Head of caudate nucleus (tissue), 42 donors: ENCODE measurements around the gene ANKRD49.

Source experiments
- DNase-seq, 42 donors: peaks; one replicate each; pipeline versions ENCODE4 v3.0.0 to v3.0.0-alpha.2; 2020 to 2021; ENCODE audit warnings: mixed read lengths in 7 of 42
- intact Hi-C: fragments of 100-400 bp; cut with DNase I; formaldehyde crosslinking; loops from one replicate; pipeline ENCODE4 v1.15.0; 2022

The ANKRD49 gene, protein sequence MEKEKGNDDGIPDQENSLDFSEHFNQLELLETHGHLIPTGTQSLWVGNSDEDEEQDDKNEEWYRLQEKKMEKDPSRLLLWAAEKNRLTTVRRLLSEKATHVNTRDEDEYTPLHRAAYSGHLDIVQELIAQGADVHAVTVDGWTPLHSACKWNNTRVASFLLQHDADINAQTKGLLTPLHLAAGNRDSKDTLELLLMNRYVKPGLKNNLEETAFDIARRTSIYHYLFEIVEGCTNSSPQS

DNA sequence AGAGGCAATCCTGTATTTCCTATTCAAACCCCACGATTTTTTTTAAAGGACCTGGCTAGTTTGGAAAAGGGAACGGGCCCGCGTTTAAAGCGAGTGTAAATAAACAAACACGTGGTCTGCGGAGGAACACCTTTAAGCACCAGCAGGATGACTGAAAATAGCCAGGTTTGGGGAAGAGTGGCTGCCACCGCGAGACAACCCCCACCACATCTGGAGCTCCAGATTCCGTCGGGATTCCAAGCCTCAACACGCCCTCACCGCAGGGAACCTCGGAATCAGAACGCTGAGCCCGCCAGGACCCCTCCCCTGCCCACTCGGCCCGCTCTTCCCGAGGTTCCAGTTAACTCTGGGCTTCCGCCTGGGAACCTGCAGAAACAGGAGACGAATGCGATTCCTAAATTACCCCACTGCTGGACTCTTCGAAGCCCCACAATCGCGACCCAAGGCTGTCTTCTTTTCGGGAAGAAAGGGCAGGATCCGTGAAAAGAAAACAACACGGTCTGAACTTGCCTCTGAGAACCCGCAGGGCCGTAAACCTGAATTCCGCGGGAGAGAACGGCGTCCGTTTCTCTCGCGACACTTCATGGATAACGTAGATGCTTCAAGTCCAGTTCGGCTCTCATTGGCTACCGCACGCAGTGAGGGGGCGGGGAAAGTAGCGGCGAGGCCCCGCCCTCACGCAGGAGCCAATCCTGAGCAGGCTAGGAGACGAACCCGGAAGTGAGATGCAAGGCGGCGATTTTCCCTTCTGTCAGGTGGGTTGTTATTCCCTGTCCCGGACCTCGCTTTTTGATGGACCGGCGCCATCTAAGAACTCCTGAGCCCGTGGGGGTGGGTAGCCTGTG, at the start of gene ANKRD49, which contains the start of gene MRE11:
Gene ANKRD49, plus strand, starts transcription at position 704 of the 845 bp plus-strand sequence. CDS start 2,710 bp downstream, outside the sequence.
Gene MRE11, minus strand, starts transcription at position 564 of the 845 bp plus-strand sequence. CDS start 1,043 bp downstream, outside the sequence.
- intact Hi-C loops: no loop called here
- peak; percentile 94 to 99 (median 98) for DNase-seq

DNA sequence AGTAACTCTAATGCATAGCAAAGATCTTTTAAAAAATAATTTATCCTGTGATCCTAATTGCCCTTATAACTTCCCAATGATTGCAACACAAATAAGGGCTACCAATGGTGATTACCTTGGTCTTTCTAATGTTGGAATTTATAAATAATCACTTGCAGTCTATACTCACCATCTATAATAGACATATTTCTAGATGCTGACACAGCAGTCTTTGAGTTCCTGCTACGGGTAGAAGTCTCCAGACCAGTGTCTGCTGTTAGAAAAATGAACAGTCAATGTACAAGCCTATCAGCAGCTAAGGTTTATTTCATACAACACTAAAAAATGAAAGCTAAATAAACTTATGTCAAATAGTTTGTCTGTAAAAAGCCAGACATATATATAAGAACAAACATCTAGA, 48.1 kb upstream of the ANKRD49 start:
- intact Hi-C loops: no loop called here
- DNase-seq: no peak

DNA sequence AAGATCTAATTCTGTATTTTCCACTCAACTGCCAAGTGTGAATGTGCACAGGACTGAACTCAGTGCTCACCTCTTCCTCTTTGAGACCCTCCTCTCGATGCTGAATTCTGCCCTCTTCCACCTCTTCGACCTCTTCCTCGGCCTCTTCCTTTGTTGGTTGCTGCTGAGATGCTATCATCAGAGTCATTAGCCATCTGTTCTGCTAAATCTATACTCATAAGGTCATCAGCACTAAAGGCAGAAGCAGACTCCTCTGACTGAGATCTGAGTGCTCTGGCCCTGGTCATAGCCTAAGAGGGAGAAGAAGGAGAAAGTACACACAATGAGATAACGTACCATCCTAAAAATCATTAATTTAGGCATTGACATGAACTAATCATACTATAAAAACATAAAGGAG, 46.6 kb upstream of the ANKRD49 start:
- intact Hi-C loops: no loop called here
- DNase-seq: no peak

DNA sequence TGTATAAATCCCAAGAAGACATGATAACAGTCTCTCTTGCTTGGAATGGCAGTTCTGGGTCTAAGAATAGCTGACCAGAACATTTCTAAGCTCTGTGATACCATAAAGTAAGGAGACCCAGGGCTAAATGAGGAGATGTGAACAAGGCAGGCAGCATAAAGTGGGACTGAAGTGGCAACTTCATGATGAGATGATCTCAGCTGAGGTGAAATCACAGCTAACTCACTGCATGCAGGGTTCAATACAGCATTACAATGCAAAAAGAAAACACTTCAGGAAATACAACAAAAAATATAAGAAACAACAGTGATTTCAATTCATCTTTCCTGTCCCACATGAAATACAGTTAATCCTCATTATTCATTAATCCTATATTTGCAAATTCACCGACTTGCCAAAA, 44.8 kb upstream of the ANKRD49 start:
- no peak for DNase-seq
- intact Hi-C loops: no loop called here

DNA sequence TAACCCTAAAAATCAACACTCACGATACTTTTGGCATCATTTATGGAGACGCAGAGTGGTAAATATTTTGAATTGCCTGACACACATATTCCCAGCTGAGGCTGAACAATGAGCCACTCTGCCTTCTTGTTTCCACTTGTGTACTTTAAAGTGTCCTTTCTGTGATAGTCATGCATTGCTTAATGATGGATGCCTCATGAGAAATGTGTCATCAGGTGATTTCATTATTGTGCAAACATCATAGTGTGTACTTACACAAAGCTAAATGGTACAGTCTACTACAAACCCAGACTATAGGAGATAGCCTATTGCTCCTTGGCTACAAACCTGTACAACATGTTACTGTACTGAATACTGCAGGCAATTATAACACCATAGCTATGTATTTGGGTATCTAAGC, 44.3 kb upstream of the ANKRD49 start:
- DNase-seq: no peak
- intact Hi-C loops: no loop called here

DNA sequence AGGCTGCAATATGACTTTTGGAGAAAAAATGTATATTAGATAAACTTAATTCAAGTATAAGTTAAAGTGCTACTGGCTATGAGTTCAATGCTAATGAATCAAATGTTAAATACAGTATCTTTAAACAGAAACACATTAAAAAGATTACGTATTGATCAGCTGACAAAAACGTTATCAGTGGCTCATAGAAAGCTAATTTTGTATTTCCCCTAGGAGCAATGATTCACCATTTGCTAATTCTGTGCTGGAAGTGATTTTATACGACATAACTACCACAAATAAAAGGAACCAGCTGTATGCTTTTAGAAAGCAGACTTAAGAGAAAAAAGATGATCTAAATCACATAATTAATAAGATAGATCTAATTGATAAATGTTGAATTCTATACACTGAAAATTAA, 43.7 kb upstream of the ANKRD49 start:
- DNase-seq: no peak
- intact Hi-C loops: no loop called here

DNA sequence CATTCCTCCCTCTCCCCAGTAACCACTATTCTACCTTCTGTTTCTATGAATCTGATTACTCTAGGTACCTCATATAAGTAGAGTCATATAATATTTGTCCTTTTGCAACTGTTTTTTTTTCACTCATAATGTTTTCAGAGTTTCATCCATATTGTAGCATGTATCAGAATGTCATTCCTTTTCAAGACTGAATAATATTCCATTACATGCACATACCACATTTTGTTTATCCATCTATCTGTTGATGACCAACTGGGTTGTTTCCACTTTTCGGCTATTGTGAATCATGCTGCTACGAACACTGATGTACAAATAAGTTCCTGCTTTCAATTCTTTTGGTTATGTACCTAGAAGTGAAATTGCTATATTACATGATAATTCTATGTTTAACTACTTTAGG, 40.8 kb upstream of the ANKRD49 start:
- DNase-seq: no peak
- intact Hi-C loops: no loop called here

DNA sequence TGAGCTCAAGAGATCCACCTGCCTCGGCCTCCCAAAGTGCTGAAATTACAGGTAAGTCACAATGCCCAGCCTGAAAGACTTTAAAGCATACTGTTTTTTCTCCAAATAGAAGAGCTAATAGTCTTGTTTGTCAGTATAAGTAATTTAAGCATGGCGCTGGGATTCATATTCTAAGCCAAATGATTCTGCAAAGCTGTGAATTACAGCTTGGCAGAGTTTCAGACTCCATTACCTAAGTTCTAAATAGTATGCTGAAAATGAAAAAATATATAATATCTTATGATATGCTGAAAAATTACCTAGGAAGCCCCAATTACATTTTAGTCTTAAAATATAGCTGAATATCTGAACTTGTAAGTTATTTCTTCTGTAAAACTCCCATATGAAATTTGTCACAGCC, 39.5 kb upstream of the ANKRD49 start:
- intact Hi-C loops: no loop called here
- no peak for DNase-seq

DNA sequence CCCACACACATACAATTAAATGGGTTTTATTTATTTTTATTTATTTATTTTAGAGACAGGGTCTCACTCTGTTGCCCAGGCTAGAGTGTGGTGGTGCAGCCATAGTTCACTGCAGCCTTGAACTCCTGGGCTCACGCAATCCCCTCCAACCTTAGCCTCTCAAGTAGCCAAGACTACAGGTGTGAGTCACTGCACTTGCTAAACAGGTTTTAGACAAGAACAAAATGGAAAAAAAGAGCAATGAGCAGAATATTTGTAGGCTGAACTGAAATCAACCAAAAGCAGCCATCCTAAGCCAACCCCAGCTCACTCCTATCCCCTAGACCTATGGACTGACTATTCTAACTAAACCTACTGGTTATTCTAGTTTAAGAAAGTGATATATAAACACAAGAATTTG, 37.9 kb upstream of the ANKRD49 start:
- intact Hi-C loops: no loop called here
- DNase-seq: no peak

DNA sequence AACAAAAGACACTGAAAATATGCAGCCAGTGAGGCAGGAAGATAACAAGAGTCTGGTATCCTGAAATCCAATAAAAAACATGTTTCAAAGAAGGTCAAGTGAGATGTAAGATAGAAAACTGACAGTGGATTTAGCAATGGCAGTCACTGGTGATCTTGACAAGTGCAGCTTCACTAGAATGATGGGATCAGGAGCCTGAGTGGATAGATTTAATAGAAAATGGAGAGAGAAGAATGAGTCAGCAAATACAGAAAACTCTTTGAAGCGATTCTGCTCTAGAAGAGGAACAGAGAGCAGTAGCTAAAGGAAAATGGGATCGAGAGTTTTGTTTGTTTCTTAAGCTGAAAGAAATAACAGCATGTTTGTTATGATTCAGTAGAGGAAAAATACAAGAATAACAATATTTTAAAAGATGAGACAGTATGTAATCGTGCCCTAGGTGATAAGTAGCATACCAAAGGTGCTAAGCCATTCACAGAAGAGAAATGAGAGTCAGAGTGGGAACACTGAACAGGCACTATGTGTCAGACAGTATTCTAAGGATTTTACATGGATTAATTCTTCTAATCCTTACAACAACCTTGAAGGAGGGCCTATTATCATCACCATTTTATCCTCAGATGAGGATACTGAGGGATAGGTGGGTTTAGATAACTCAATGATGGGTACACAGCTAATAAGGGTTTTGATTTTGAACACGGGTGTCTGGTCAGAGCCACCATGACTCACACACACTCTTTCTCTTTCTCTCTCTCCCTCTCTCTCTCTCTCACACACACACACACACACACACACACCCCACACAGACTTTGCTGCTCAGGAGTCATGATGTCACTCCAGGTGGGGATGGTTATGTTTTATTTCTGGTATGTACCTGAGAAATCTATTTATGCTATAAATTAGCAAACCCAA, 36.4 kb upstream of the ANKRD49 start:
- intact Hi-C loops: no loop called here
- no peak for DNase-seq

DNA sequence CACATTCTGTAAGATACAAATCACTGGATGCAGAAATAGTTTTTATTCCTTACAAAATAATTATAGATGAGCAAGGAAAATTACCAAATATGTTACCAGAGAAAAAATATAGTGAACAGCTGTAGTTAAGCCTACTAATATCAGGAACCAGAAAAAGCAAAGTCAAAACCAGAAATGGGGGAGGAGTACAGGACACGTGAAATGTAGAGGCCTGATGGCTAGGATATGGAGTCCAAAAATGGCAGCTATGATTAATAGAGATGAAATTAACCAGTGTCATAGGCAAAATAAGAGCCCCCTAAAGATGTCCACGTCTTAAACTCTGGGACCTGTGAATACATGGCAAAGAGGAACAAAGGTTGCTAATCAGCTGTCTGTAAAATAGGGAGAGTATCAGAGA, 34.2 kb upstream of the ANKRD49 start:
- no peak for DNase-seq
- intact Hi-C loops: no loop called here

DNA sequence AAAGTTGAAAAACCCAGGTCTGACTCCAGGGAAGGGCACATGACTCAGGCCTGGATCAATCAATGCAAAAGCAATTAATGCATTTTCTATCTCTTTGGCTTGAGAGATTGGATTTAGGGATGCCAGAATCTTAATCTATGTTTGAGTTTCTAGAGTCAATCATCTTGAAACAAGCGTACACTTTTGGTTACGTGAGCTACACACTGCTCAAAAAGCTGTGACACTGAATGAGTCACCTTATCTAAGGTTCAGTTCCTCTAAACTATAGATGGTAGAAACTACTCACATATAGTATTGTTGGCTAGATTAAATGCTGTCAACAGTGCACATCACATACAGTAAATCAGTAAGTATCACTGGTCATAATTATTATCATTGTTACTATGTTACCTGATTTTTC, 24.4 kb upstream of the ANKRD49 start:
- intact Hi-C loops: no loop called here
- DNase-seq: no peak

DNA sequence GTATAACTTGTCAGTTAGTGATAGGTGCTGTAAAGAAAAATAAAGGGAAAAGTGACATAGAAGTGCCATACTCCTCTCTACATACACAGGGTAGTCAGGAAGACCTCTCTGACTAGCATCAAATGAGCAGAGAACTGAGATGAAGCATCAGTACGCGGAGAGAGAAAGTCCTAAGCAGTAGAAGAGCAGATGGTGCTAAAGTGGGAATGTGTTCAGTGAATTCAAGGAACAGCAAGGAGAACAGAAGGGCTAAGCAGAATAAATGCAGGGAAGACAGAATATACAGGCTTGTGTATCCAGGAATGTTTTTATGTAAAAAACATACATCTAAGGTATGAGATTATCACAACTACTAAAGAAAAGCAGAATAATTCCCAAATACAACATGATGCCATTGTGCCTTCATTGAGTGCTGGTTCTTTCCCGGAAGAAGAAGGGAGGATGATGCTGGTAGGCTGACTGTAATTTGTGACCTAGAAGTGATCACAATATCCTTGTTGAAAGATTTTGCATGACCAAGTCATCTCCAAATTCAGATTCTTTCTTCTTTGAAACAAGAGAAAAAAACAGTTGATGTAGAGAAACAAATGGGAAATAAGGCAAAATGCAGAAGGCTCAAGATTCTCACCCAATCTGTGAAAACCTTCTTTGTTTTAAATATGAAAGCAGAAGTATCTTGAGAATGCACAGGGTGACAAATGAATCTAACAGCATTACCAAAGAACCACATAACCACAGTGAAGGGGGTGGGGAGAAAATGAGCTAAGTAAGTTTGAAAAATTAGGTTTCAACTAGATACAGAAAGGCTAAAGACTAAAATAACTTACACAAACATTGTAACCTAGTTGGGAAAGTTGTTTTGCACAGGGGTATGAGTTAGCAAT, 20.6 kb upstream of the ANKRD49 start:
- DNase-seq: no peak
- intact Hi-C loops: no loop called here

DNA sequence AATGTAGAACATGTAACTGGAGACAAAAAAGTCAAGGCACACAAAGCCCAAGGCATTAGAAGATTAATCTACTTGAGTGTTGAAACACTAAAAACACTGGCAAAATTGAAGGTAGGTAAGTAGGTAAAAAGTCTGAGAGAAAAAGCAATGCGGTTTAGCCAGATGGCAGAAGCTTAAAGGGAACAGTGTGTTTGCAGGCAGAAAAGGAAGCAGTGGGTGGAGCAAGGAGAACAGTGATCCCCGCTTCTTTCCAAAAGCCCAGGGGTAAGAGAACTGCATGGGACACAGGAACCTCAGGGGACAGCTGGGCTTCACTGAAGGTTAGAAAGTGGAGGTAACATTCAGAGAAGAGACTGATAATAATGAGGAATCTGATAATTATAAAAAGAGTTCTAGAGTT, 16.2 kb upstream of the ANKRD49 start:
- intact Hi-C loops: no loop called here
- DNase-seq: no peak

DNA sequence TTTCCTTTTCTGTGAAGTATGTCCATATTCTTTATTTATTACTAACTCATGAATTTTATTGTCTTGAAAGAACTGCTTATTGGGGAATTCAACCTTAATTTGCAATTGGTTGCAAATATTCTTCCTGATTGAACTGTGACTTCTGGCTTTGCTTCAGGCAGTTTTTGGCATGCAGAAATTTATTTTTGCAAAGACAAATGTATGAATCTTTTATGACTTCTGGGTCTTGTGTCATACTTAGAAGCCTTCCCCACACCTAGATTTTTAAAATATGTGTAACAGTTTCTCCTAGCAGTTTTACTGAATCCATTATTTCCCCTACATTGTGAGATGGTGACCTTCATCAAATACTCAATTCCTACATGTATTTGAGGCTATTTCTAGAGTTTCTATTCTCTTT, 12.4 kb upstream of the ANKRD49 start:
- intact Hi-C loops: no loop called here
- DNase-seq: no peak

DNA sequence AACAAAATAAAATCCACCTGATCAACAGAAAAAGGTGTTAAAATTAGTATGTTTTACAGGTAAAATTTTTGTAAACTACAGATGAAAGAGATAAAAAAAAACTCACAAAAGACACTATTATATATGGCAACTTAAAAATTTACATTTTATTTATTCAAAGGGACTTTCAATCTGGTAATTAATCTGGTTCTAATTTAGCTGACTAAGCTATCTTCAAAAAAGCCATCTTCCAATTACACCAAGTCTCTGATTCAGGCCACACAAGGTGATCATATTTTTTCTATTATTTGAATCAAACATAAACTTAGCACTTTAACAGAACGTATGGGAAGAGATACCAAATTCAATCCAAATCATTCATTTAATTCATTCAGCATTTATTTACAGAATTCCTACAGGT, 7.7 kb upstream of the ANKRD49 start:
- intact Hi-C loops: no loop called here

DNA sequence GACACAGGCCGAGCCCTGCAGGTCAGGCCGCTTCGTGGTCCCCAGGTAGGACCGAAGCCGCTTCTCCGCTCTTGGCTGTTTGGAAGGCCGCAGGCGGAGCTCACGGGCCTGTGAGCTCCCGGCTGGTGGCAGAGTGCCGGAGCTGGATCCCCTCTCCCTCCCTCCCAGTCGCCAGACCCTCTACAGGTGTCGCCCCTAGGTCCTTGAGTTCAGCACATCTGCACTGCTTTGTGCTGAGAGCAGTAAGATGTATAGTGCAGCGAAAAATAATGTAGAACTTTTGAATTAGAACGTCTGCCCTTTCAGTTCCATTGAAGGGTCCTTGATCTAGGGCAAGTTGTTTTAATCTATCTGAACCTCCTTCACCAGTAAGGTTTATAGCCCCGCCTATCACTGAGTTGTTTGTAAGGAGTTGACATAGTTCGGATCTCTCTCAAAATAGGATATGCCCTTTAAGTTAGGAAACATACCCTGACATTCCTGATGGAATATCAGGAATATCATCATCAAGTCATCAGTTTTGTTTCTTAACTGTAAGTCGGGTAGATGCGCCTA, 419 bp downstream of the ANKRD49 start:
- intact Hi-C loops: no loop called here
- DNase-seq: no peak

More for the DNA sequence above, 7.7 kb upstream of the ANKRD49 start:
- DNase-seq: no peak

DNA sequence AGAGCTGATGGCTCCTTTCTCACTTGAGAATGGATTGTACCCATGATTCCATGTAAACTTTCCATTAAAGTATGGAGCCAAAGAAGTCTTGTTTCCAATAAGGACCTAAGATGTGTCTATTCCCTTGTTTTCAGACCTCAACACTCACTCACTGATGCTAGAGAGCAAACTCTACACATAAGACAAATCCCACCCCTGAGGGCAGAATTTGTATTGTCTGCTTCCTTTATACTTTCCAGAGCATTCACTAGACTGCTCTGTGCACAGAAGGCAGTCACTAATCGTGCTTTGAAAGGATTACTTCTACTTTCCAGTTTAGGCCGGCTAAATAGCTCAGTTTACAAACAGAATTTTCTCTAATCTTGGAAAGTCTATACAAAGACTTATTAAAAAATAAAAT, 6.4 kb downstream of the ANKRD49 start:
- intact Hi-C loops: loop anchor here (10.0 kb wide), 1 partner anchor 605 kb away; no protein-coding TSS in a partner anchor
- DNase-seq: no peak
